Measurements from ENCODE around the gene SORBS1. TPM values are rescaled to one million over a fixed set of nuclear protein-coding genes. Genes with fewer than 3 reads are reported as not detected.

Gene SORBS1
- total and polyA plus RNA-seq, 2 of the 13 experiments (the other 11 are each of a cell fraction or from before 2014, with no cell fraction given) = 16.8 to 39.8 TPM

- TF ChIP-seq MTF1 (CRISPR knock-in tag; IDR thresholded peaks at IDR 0.05) (no peak), ELF3 (CRISPR knock-in tag; IDR thresholded peaks at IDR 0.05) (0 out of 2 replicates have a peak, but pooled peaks have one; percentile 12), MED1 (CRISPR knock-in tag; IDR thresholded peaks at IDR 0.05) (0 out of 2 replicates have a peak, but pooled peaks have one; percentile 23)
- TF ChIP-seq, protein P1, sequence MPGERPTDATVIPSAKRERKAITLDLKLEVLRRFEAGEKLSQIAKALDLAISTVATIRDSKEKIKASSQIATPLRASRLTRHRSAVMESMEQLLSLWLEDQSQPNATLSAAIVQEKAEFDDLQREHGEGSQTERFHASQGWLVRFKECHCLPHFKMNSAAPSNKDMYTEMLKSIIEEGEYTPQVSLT (CRISPR knock-in tag; IDR thresholded peaks at IDR 0.05; ENCODE audit: borderline replicate concordance, low read depth) = no peak
Measured at GRCh38 chr10:95279042-95279820, 281.9 kb downstream of the SORBS1 start (continued).

GRCh38 chr10:95278061-95278988, 282.8 kb downstream of the SORBS1 start:
- POLR2A ChIA-PET = interaction anchor here (0.8 to 5.9 kb wide), 7 partner anchors 8 to 72 kb away, joined by 3 to 41 read pairs (median 5); partner anchors contain the start of gene PDLIM1
- no TSS peak for BruUV-seq (replicated peaks)
- peaks cover 99% of the 10 kb centered on the region for H3K4me1 ChIP-seq (ENCODE audit: insufficient read depth, low read length)
- TF ChIP-seq, protein P2, sequence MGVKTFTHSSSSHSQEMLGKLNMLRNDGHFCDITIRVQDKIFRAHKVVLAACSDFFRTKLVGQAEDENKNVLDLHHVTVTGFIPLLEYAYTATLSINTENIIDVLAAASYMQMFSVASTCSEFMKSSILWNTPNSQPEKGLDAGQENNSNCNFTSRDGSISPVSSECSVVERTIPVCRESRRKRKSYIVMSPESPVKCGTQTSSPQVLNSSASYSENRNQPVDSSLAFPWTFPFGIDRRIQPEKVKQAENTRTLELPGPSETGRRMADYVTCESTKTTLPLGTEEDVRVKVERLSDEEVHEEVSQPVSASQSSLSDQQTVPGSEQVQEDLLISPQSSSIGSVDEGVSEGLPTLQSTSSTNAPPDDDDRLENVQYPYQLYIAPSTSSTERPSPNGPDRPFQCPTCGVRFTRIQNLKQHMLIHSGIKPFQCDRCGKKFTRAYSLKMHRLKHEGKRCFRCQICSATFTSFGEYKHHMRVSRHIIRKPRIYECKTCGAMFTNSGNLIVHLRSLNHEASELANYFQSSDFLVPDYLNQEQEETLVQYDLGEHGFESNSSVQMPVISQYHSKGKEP (CRISPR knock-in tag; IDR thresholded peaks at IDR 0.05) = 0 out of 2 replicates have a peak, but pooled peaks have one; percentile 45
- TF ChIP-seq, protein P3, sequence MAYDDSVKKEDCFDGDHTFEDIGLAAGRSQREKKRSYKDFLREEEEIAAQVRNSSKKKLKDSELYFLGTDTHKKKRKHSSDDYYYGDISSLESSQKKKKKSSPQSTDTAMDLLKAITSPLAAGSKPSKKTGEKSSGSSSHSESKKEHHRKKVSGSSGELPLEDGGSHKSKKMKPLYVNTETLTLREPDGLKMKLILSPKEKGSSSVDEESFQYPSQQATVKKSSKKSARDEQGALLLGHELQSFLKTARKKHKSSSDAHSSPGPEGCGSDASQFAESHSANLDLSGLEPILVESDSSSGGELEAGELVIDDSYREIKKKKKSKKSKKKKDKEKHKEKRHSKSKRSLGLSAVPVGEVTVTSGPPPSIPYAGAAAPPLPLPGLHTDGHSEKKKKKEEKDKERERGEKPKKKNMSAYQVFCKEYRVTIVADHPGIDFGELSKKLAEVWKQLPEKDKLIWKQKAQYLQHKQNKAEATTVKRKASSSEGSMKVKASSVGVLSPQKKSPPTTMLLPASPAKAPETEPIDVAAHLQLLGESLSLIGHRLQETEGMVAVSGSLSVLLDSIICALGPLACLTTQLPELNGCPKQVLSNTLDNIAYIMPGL (CRISPR knock-in tag; IDR thresholded peaks at IDR 0.05; ENCODE audit: borderline replicate concordance in 1 of 2, low read depth in 1 of 2) = 0 out of 4 replicates have a peak, but pooled peaks of 1 of the 2 experiments have one; percentile 28
- TF ChIP-seq, protein P4, sequence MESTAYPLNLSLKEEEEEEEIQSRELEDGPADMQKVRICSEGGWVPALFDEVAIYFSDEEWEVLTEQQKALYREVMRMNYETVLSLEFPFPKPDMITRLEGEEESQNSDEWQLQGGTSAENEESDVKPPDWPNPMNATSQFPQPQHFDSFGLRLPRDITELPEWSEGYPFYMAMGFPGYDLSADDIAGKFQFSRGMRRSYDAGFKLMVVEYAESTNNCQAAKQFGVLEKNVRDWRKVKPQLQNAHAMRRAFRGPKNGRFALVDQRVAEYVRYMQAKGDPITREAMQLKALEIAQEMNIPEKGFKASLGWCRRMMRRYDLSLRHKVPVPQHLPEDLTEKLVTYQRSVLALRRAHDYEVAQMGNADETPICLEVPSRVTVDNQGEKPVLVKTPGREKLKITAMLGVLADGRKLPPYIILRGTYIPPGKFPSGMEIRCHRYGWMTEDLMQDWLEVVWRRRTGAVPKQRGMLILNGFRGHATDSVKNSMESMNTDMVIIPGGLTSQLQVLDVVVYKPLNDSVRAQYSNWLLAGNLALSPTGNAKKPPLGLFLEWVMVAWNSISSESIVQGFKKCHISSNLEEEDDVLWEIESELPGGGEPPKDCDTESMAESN (CRISPR knock-in tag; conservative IDR thresholded peaks at IDR 0.05) = peak; percentile 85
- TF ChIP-seq HMG20A (CRISPR knock-in tag; IDR thresholded peaks at IDR 0.05; ENCODE audit: borderline replicate concordance) (peak; percentile 94), HIVEP1 (CRISPR knock-in tag; IDR thresholded peaks at IDR 0.05) (peak; percentile 60; the same call in 1 of the 2 replicates), ZNF746 (CRISPR knock-in tag; IDR thresholded peaks at IDR 0.05) (peak; percentile 78)
- TF ChIP-seq, protein P5, sequence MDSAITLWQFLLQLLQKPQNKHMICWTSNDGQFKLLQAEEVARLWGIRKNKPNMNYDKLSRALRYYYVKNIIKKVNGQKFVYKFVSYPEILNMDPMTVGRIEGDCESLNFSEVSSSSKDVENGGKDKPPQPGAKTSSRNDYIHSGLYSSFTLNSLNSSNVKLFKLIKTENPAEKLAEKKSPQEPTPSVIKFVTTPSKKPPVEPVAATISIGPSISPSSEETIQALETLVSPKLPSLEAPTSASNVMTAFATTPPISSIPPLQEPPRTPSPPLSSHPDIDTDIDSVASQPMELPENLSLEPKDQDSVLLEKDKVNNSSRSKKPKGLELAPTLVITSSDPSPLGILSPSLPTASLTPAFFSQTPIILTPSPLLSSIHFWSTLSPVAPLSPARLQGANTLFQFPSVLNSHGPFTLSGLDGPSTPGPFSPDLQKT (CRISPR knock-in tag; IDR thresholded peaks at IDR 0.05; ENCODE audit: borderline replicate concordance) = no peak

More at GRCh38 chr10:95278061-95278988, 282.8 kb downstream of the SORBS1 start:
- in situ Hi-C loops (cut with HindIII; ENCODE audit: extremely low pct_ligation_motif_present, low pct_unique_long_range_greater_than_20kb) (no loop called here), intact Hi-C loops (cut with micrococcal nuclease; ENCODE audit: unreplicated experiment) (no loop called here)
- Histone ChIP-seq H3K9ac (ENCODE audit: insufficient read depth, low read depth, low read length) (peak overlapping the region; percentile 26), H3K36me3 (replicated peaks in 1 of 2; ENCODE audit: control insufficient read depth in 1 of 2, insufficient read depth in 2 of 2, low read length in 2 of 2) (no peaks in the 10 kb centered on the region; a peak in 1 of 5 replicates), H4K20me1 (ENCODE audit: insufficient read depth, low read length) (peaks cover 12% of the 10 kb centered on the region; the same call in 1 of the 2 replicates), H3K4me2 (ENCODE audit: low read depth, low read length) (peak overlapping the region; percentile 52), H3K4me3 (replicated peaks in 1 of 3; ENCODE audit: insufficient read depth in 1 of 3, low read depth in 2 of 3, low read length in 3 of 3) (no peak overlapping the region), H2AFZ (ENCODE audit: low read length) (no peak overlapping the region), H3K9me3 (ENCODE audit: low read length) (no peaks in the 10 kb centered on the region), H3K79me2 (ENCODE audit: insufficient read depth, low read length) (peaks cover 92% of the 10 kb centered on the region), H3K27me3 (ENCODE audit: control insufficient read depth in 1 of 2, insufficient read depth in 2 of 2, low read length in 2 of 2) (no peaks in the 10 kb centered on the region), H3K27ac (ENCODE audit: extremely low read length, insufficient read depth, low read length) (peak overlapping the region; percentile 68)
- peak; percentile 81 for FAIRE-seq
- peak; percentile 61 for ATAC-seq
- 33% methylated on average over 5 of the region's 6 CpGs for WGBS (ENCODE audit: low lambda C conversion rate)
- CTCF ChIA-PET (ENCODE audit: low intra/inter-chr PET ratio, low total read pairs) = no interaction called here
- DNase-seq (ENCODE audit: low spot score) = peak; percentile 92
